GM12878 (cell line): ENCODE results near the gene POLN. TPM values are rescaled to one million over a fixed set of nuclear protein-coding genes. Genes with fewer than 3 reads are reported as not detected.

Experiments
- ATAC-seq: fragments of 200-7000 bp; cut with Tn5 transposase; 3 replicates; pipeline ENCODE4 v1.9.1; 2020; ENCODE audit warnings: mild to moderate bottlenecking, moderate library complexity
- BruUV-seq: library from RNA; stranded (reverse); fragments of 400-500 nt; replicated peaks from 2 replicates; lab custom pipeline; 2021; lab: Mats Ljungman, UMichigan
- CTCF ChIA-PET: fragments of 300-600 bp; sonication (Branson Sonifier 250); formaldehyde crosslinking; extraction: SDS; loops from one replicate; lab custom pipeline; 2021; ENCODE audit warnings: inconsistent platforms; lab: Yijun Ruan, JAX
- POLR2A ChIA-PET: fragments of 350-600 bp; formaldehyde crosslinking; extraction: SDS; loops from one replicate; lab custom pipeline; 2021; ENCODE audit warnings: inconsistent platforms; lab: Charles Lee
- RAD21 ChIA-PET: fragments of 300-600 bp; sonication (Branson Sonifier 250); formaldehyde crosslinking; loops from one replicate; lab custom pipeline; 2023; ENCODE audit warnings: antibody characterized with exemption; ENCODE audit not compliant: unreplicated experiment; lab: Charles Lee
- SMC1A ChIA-PET: fragments of 300-600 bp; sonication (Branson Sonifier 250); formaldehyde crosslinking; loops from one replicate; lab custom pipeline; 2023; ENCODE audit not compliant: unreplicated experiment, uncharacterized antibody; lab: Charles Lee
- DNase-seq: peaks from one replicate; pipeline ENCODE4 v3.0.0-alpha.2; 2011; ENCODE audit warnings: low read depth, low spot score
- FAIRE-seq: peaks from 3 replicates; lab custom pipeline; 2011; peaks lifted over from hg19 to GRCh38; lab: Jason Lieb, UNC
- H2AFZ ChIP-seq: 2 replicates; pipeline ENCODE4 v1.6.0; 2011; ENCODE audit warnings: low read depth, low read length, control low read depth; ENCODE audit not compliant: control insufficient read depth
- H3K27ac ChIP-seq: 2 replicates; pipeline ENCODE4 v1.5.1; 2011; ENCODE audit warnings: control low read depth; ENCODE audit not compliant: control insufficient read depth, insufficient read depth
- H3K27me3 ChIP-seq, 2 experiments: replicated peaks in 1 of 2; 2 replicates each; pipeline versions ENCODE4 v1.6.0 to v1.6.1; 2011; ENCODE audit warnings: low read length in 1 of 2; ENCODE audit not compliant: control insufficient read depth in 2 of 2, insufficient read depth in 2 of 2
- H3K36me3 ChIP-seq, 2 experiments: 2 replicates each; pipeline ENCODE4 v1.5.1; 2011; ENCODE audit warnings: low read length in 1 of 2; ENCODE audit not compliant: control insufficient read depth in 2 of 2, insufficient read depth in 2 of 2
- H3K4me1 ChIP-seq: 2 replicates; pipeline ENCODE4 v1.6.1; 2011; ENCODE audit warnings: mild to moderate bottlenecking, low read length, moderate library complexity, mixed read lengths; ENCODE audit not compliant: control insufficient read depth, insufficient read depth
- H3K4me2 ChIP-seq: 2 replicates; pipeline ENCODE4 v1.6.0; 2011; ENCODE audit warnings: control low read depth; ENCODE audit not compliant: control insufficient read depth, insufficient read depth
- H3K4me3 ChIP-seq: fragments of 200-600 bp; sonication (generic); 2 replicates; pipeline ENCODE4 v1.5.1; 2016
- H3K79me2 ChIP-seq: 2 replicates; pipeline ENCODE4 v1.6.0; 2011; ENCODE audit warnings: low read length; ENCODE audit not compliant: control insufficient read depth, insufficient read depth
- H3K9ac ChIP-seq: 2 replicates; pipeline ENCODE4 v1.8.0; 2011; ENCODE audit warnings: low read length, control low read depth, mixed read lengths; ENCODE audit not compliant: control insufficient read depth, insufficient read depth
- H3K9me3 ChIP-seq: replicated peaks from 3 replicates; pipeline ENCODE4 v1.5.1; 2011; ENCODE audit warnings: mild to moderate bottlenecking, low read length; ENCODE audit not compliant: control insufficient read depth, insufficient read depth
- H4K20me1 ChIP-seq: 2 replicates; pipeline ENCODE4 v1.6.0; 2011; ENCODE audit not compliant: control insufficient read depth, insufficient read depth
- E4F1 ChIP-seq: fragments of 450-650 bp; IDR thresholded peaks from 2 replicates; pipeline ENCODE4 v1.6.1; 2018; ENCODE audit warnings: borderline replicate concordance, mild to moderate bottlenecking; ENCODE audit not compliant: partially characterized antibody
- FOXM1 ChIP-seq: IDR thresholded peaks from 2 replicates; pipeline ENCODE4 v1.6.1; 2012; ENCODE audit warnings: low read depth, mild to moderate bottlenecking, inconsistent platforms, low read length, moderate library complexity
- IRF5 ChIP-seq: fragments of 450-650 bp; IDR thresholded peaks from 2 replicates; pipeline ENCODE4 v1.6.1; 2017; ENCODE audit warnings: borderline replicate concordance
- JUND ChIP-seq: IDR thresholded peaks from 2 replicates; pipeline ENCODE4 v1.6.1; 2012; ENCODE audit warnings: low read depth, mild to moderate bottlenecking, low read length, improper control_type of control experiment, moderate library complexity
- PKNOX1 ChIP-seq: fragments of 450-650 bp; IDR thresholded peaks from 2 replicates; pipeline ENCODE4 v1.6.1; 2016; ENCODE audit warnings: mild to moderate bottlenecking
- SIN3A ChIP-seq: IDR thresholded peaks from 2 replicates; pipeline ENCODE4 v1.6.1; 2012; ENCODE audit warnings: low read depth, low read length, improper control_type of control experiment
- SMARCA5 ChIP-seq: fragments of 450-650 bp; IDR thresholded peaks from 2 replicates; pipeline ENCODE4 v1.6.1; 2017; ENCODE audit warnings: mild to moderate bottlenecking
- SRF ChIP-seq, 2 experiments: IDR thresholded peaks; 2 replicates each; pipeline ENCODE4 v1.6.1; 2011; ENCODE audit warnings: low read depth in 2 of 2, low read length in 2 of 2, mild to moderate bottlenecking in 1 of 2, moderate library complexity in 1 of 2
- TAF1 ChIP-seq: IDR thresholded peaks from 2 replicates; pipeline ENCODE4 v1.6.1; 2011; ENCODE audit warnings: mild to moderate bottlenecking, low read depth, low read length, borderline replicate concordance
- TARDBP ChIP-seq: IDR thresholded peaks from 2 replicates; pipeline ENCODE4 v1.6.1; 2016; ENCODE audit warnings: borderline replicate concordance
- TBL1XR1 ChIP-seq: IDR thresholded peaks from 2 replicates; pipeline ENCODE4 v1.6.1; 2012; ENCODE audit warnings: low read depth, low read length, improper control_type of control experiment
- YY1 ChIP-seq: IDR thresholded peaks from 2 replicates; pipeline ENCODE4 v1.6.1; 2011; ENCODE audit warnings: low read depth, mild to moderate bottlenecking, low read length
- ZZZ3 ChIP-seq: IDR thresholded peaks from 2 replicates; pipeline ENCODE4 v1.6.1; 2011; ENCODE audit warnings: low read depth; ENCODE audit not compliant: control insufficient read depth, insufficient read length
- WGBS: methylation state at CpG from one replicate; pipeline ENCODE4 v1.1.6; 2016; ENCODE audit warnings: low lambda C conversion rate; ENCODE audit not compliant: insufficient replicate concordance, insufficient coverage; ENCODE audit errors: missing lambda C conversion rate; 5-methylcytosine and 5-hydroxymethylcytosine counted together
- in situ Hi-C: fragments of 300-500 bp; cut with MboI; formaldehyde crosslinking; loops from 9 replicates; pipeline ENCODE4 v1.14.3; 2018; ENCODE audit warnings: mixed read lengths
- intact Hi-C: fragments of 100-400 bp; cut with micrococcal nuclease; formaldehyde crosslinking; loops from one replicate; pipeline ENCODE4 v1.14.2; 2022; ENCODE audit not compliant: unreplicated experiment
- polyA plus RNA-seq, 11 experiments: library from polyadenylated mRNA; depleted of rRNA in 4 of 11; unstranded in 6 of 11; stranded (reverse) in 5 of 11; fragments of >200 nt; fragmentation: Nextera tagmentation in 4 of 11; fragmentation: Illumina TruSeq in 1 of 11; extraction: Ambion mirVana in 4 of 11; extraction: Trizol in 1 of 11; gene quantifications; 1 replicate in 1 of 11; 2 replicates in 10 of 11; pipeline versions ENCODE4 v1.2.1 to v1.2.3, GENCODE V29; 2011 to 2016; ENCODE audit warnings: inconsistent platforms in 2 of 11, missing spikeins in 2 of 11, low read depth in 1 of 11
- total RNA-seq, 4 experiments: library from RNA; depleted of rRNA in 3 of 4; stranded (reverse); fragments of >200 nt in 3 of 4; fragmentation: Illumina TruSeq in 1 of 4; extraction: Trizol in 1 of 4; gene quantifications; 2 replicates each; pipeline versions ENCODE4 v1.2.1 to v1.2.3, GENCODE V29; 2013 to 2021
- TF ChIP-seq, protein P1 (sequence below): IDR thresholded peaks from 2 replicates; pipeline ENCODE4 v1.6.1; 2011; ENCODE audit warnings: borderline replicate concordance, low read depth, mild to moderate bottlenecking, moderate library complexity, low read length; ENCODE audit not compliant: insufficient read depth, poor library complexity, severe bottlenecking

The POLN gene
- total and polyA plus RNA-seq, 10 of the 15 experiments (the other 5 are each of a cell fraction or from before 2014, with no cell fraction given) = 0.09 to 2.0 (median 0.95) TPM; not detected in 1

- Histone ChIP-seq H3K27me3 (no peaks in the 10 kb centered on the region), H3K36me3 (no peaks in the 10 kb centered on the region), H4K20me1 (no peaks in the 10 kb centered on the region), H2AFZ (no peak overlapping the region), H3K27ac (no peak overlapping the region), H3K79me2 (no peaks in the 10 kb centered on the region), H3K9me3 (no peaks in the 10 kb centered on the region), H3K4me2 (no peak overlapping the region), H3K4me3 (no peak overlapping the region), H3K4me1 (no peaks in the 10 kb centered on the region), H3K9ac (no peak overlapping the region)
- RAD21 ChIA-PET = no interaction called here
- CTCF ChIA-PET = no interaction called here
- 58% methylated on average over 25 of the region's 25 CpGs for WGBS
- BruUV-seq = no TSS peak
- SMC1A ChIA-PET = no interaction called here
- intact Hi-C loops = no loop called here
- in situ Hi-C loops = no loop called here
- DNase-seq (no peak), FAIRE-seq (no peak), ATAC-seq (no peak)
- POLR2A ChIA-PET = no interaction called here
- TF ChIP-seq SMARCA5 = no peak
- no peak for TF ChIP-seq TARDBP
- TF ChIP-seq TBL1XR1 = no peak
- TF ChIP-seq FOXM1 = no peak
- TF ChIP-seq YY1 = no peak
- TF ChIP-seq PKNOX1 = no peak
- no peak for TF ChIP-seq IRF5
- no peak for TF ChIP-seq TAF1
- TF ChIP-seq JUND = no peak
- no peak for TF ChIP-seq SRF (IDR thresholded peaks at IDR 0.05; ENCODE audit: low read depth in 2 of 2, low read length in 2 of 2)
- TF ChIP-seq ZZZ3 = no peak
- no peak for TF ChIP-seq E4F1
- TF ChIP-seq, protein P1, sequence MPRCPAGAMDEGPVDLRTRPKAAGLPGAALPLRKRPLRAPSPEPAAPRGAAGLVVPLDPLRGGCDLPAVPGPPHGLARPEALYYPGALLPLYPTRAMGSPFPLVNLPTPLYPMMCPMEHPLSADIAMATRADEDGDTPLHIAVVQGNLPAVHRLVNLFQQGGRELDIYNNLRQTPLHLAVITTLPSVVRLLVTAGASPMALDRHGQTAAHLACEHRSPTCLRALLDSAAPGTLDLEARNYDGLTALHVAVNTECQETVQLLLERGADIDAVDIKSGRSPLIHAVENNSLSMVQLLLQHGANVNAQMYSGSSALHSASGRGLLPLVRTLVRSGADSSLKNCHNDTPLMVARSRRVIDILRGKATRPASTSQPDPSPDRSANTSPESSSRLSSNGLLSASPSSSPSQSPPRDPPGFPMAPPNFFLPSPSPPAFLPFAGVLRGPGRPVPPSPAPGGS = peak; percentile 25
- TF ChIP-seq SIN3A = no peak
Measured at GRCh38 chr4:2272026-2272827, 30.3 kb upstream of the POLN start.
